CD8-positive, alpha-beta memory T cell (primary cell): Measurements from ENCODE around the gene CSPG5. TPM values are rescaled to one million over a fixed set of nuclear protein-coding genes. Genes with fewer than 3 reads are reported as not detected.

Source experiments
- CTCF ChIA-PET: fragments of 350-600 bp; sonication (Branson Sonifier 250); formaldehyde crosslinking; loops from one replicate; lab custom pipeline; 2021; ENCODE audit warnings: antibody characterized with exemption; lab: Charles Lee
- POLR2A ChIA-PET: fragments of 350-600 bp; sonication (Branson Sonifier 250); formaldehyde crosslinking; loops from one replicate; lab custom pipeline; 2021; ENCODE audit warnings: antibody characterized with exemption; lab: Charles Lee
- DNase-seq, 5 donors: peaks; one replicate each; pipeline versions ENCODE4 v3.0.0 to v3.0.0-alpha.2; 2020 to 2022; ENCODE audit warnings: mixed read lengths in 1 of 5
- H3K27ac ChIP-seq: one replicate; pipeline ENCODE4 v1.7.0; 2013; ENCODE audit warnings: low read depth, mild to moderate bottlenecking, low read length, moderate library complexity
- H3K27me3 ChIP-seq: 2 replicates; pipeline ENCODE4 v1.7.0; 2013; ENCODE audit warnings: low read length, mild to moderate bottlenecking; ENCODE audit not compliant: insufficient read depth, poor library complexity, severe bottlenecking
- H3K36me3 ChIP-seq: 2 replicates; pipeline ENCODE4 v1.7.0; 2013; ENCODE audit warnings: mild to moderate bottlenecking, low read length, moderate library complexity; ENCODE audit not compliant: insufficient read depth
- H3K4me1 ChIP-seq: 2 replicates; pipeline ENCODE4 v1.7.0; 2013; ENCODE audit warnings: mild to moderate bottlenecking, low read length, moderate library complexity; ENCODE audit not compliant: insufficient read depth
- H3K4me3 ChIP-seq: 2 replicates; pipeline ENCODE4 v1.7.0; 2013; ENCODE audit warnings: mild to moderate bottlenecking, low read length
- H3K9me3 ChIP-seq: 2 replicates; pipeline ENCODE4 v1.7.0; 2013; ENCODE audit warnings: mild to moderate bottlenecking, low read length
- H3K27ac Mint-ChIP-seq, 8 donors: one replicate each; pipeline ENCODE4 v1.8.0; 2020 to 2021; ENCODE audit warnings: mixed read lengths in 8 of 8, mild to moderate bottlenecking in 6 of 8, inconsistent platforms in 3 of 8, moderate library complexity in 3 of 8
- H3K27me3 Mint-ChIP-seq, 2 donors: one replicate each; pipeline ENCODE4 v1.8.0; 2020 to 2021; ENCODE audit warnings: mixed read lengths in 2 of 2, mild to moderate bottlenecking in 1 of 2, moderate library complexity in 1 of 2
- H3K36me3 Mint-ChIP-seq, 3 donors: one replicate each; pipeline ENCODE4 v1.8.0; 2020 to 2021; ENCODE audit warnings: mixed read lengths in 3 of 3, inconsistent platforms in 1 of 3, mild to moderate bottlenecking in 1 of 3
- H3K4me1 Mint-ChIP-seq, 3 donors: one replicate each; pipeline ENCODE4 v1.8.0; 2020 to 2021; ENCODE audit warnings: mixed read lengths in 3 of 3, inconsistent platforms in 1 of 3, mild to moderate bottlenecking in 1 of 3
- H3K4me3 Mint-ChIP-seq, 7 donors: one replicate each; pipeline ENCODE4 v1.8.0; 2020 to 2021; ENCODE audit warnings: mixed read lengths in 7 of 7, mild to moderate bottlenecking in 6 of 7, moderate library complexity in 4 of 7, inconsistent platforms in 2 of 7
- H3K9me3 Mint-ChIP-seq, 5 donors: one replicate each; pipeline ENCODE4 v1.8.0; 2020 to 2022; ENCODE audit warnings: mixed read lengths in 5 of 5, mild to moderate bottlenecking in 3 of 5, moderate library complexity in 2 of 5, inconsistent platforms in 1 of 5
- polyA plus RNA-seq: library from polyadenylated mRNA; unstranded; fragments of 300-500 nt; fragmentation: Illumina TruSeq; gene quantifications from one replicate; pipeline ENCODE4 v1.2.3, GENCODE V29; 2021
- total RNA-seq, 2 experiments: library from RNA; stranded (reverse); gene quantifications; one replicate each; pipeline ENCODE4 v1.2.3, GENCODE V29; 2021

CSPG5 gene
- total and polyA plus RNA-seq, 3 experiments from 2014 or later, result 0.50 to 0.53 TPM; not detected in 1

- no peaks in the 10 kb centered on the region for H3K4me1 Mint-ChIP-seq
- H3K9me3 ChIP-seq, result no peaks in the 10 kb centered on the region
- H3K36me3 Mint-ChIP-seq, result peaks cover 0 to 5% (median 0%) of the 10 kb centered on the region in 3 donors
- H3K36me3 ChIP-seq, result no peaks in the 10 kb centered on the region
- H3K4me3 ChIP-seq, result no peak overlapping the region
- no peak for DNase-seq
- ChIA-PET CTCF (interaction anchor here (1.4 kb wide), 1 partner anchor 261 kb away, joined by 4 read pairs; no protein-coding TSS in a partner anchor), POLR2A (no interaction called here)
- H3K27me3 Mint-ChIP-seq, result no peaks in the 10 kb centered on the region
- H3K27ac ChIP-seq, result no peak overlapping the region
- H3K4me3 Mint-ChIP-seq, result no peak overlapping the region
- H3K27me3 ChIP-seq, result no peaks in the 10 kb centered on the region
- H3K4me1 ChIP-seq, result no peaks in the 10 kb centered on the region
- H3K9me3 Mint-ChIP-seq, result peaks cover 5 to 8% (median 6%) of the 10 kb centered on the region in 5 donors
- H3K27ac Mint-ChIP-seq, result no peak overlapping the region
These were observed 50.5 kb downstream of the CSPG5 start for GRCh38 chr3:47527952-47528725.

GRCh38 chr3:47525617-47526016 is 53.0 kb downstream of the CSPG5 start:
- Histone ChIP-seq H3K27ac (no peak overlapping the region), H3K4me1 (peaks cover 5% of the 10 kb centered on the region), H3K4me3 (no peak overlapping the region), H3K27me3 (no peaks in the 10 kb centered on the region), H3K9me3 (no peaks in the 10 kb centered on the region), H3K36me3 (no peaks in the 10 kb centered on the region)
- DNase-seq, result no peak
- H3K4me1 Mint-ChIP-seq, result no peaks in the 10 kb centered on the region
- peaks cover 0 to 5% (median 0%) of the 10 kb centered on the region in 3 donors for H3K36me3 Mint-ChIP-seq
- no peak overlapping the region for H3K4me3 Mint-ChIP-seq
- H3K9me3 Mint-ChIP-seq, result peaks cover 5 to 7% (median 5%) of the 10 kb centered on the region in 5 donors
- H3K27me3 Mint-ChIP-seq, result no peaks in the 10 kb centered on the region
- peak overlapping the region in 1 of 8 donors; percentile 87 for H3K27ac Mint-ChIP-seq
- CTCF ChIA-PET, result no interaction called here
- POLR2A ChIA-PET, result no interaction called here

GRCh38 chr3:47523310-47524073 is 55.2 kb downstream of the CSPG5 start:
- H3K36me3 Mint-ChIP-seq, result peaks cover 0 to 5% (median 0%) of the 10 kb centered on the region in 3 donors
- H3K27me3 Mint-ChIP-seq, result no peaks in the 10 kb centered on the region
- no peak for DNase-seq
- Histone ChIP-seq H3K27ac (no peak overlapping the region), H3K9me3 (no peaks in the 10 kb centered on the region), H3K4me3 (no peak overlapping the region), H3K27me3 (no peaks in the 10 kb centered on the region), H3K36me3 (no peaks in the 10 kb centered on the region), H3K4me1 (peaks cover 5% of the 10 kb centered on the region)
- no peaks in the 10 kb centered on the region for H3K4me1 Mint-ChIP-seq
- H3K27ac Mint-ChIP-seq, result peak overlapping the region in 1 of 8 donors; percentile 89
- ChIA-PET POLR2A (interaction anchor here (2.0 kb wide), 1 partner anchor 266 kb away, joined by 5 read pairs; no protein-coding TSS in a partner anchor), CTCF (interaction anchor here (1.6 to 4.2 kb wide), 5 partner anchors 10 to 278 kb away, joined by 5 to 70 read pairs (median 13); partner anchors contain the start of genes DHX30, ELP6 and SCAP)
- no peak overlapping the region for H3K4me3 Mint-ChIP-seq
- peaks cover 5 to 7% (median 5%) of the 10 kb centered on the region in 5 donors for H3K9me3 Mint-ChIP-seq

GRCh38 chr3:47522082-47522987 is 56.3 kb downstream of the CSPG5 start:
- Histone ChIP-seq H3K4me1 (peaks cover 5% of the 10 kb centered on the region), H3K27ac (no peak overlapping the region), H3K4me3 (no peak overlapping the region), H3K36me3 (no peaks in the 10 kb centered on the region), H3K9me3 (no peaks in the 10 kb centered on the region), H3K27me3 (no peaks in the 10 kb centered on the region)
- peak overlapping the region in 3 of 8 donors; percentile 26 to 75 (median 73) for H3K27ac Mint-ChIP-seq
- ChIA-PET POLR2A (interaction anchor here (0.6 to 2.0 kb wide), 2 partner anchors 23 to 267 kb away, joined by 5 to 7 read pairs; no protein-coding TSS in a partner anchor), CTCF (interaction anchor here (0.7 to 4.2 kb wide), 13 partner anchors 9 to 301 kb away, joined by 3 to 70 read pairs (median 3); partner anchors contain the start of genes DHX30, ELP6 and SCAP)
- H3K36me3 Mint-ChIP-seq, result no peaks in the 10 kb centered on the region
- no peak overlapping the region for H3K4me3 Mint-ChIP-seq
- H3K27me3 Mint-ChIP-seq, result peaks cover 0 to 3% of the 10 kb centered on the region in 2 donors
- H3K4me1 Mint-ChIP-seq, result no peaks in the 10 kb centered on the region
- DNase-seq, result peak; percentile 55 to 77 (median 60)
- peaks cover 0 to 1% (median 0%) of the 10 kb centered on the region in 5 donors for H3K9me3 Mint-ChIP-seq

- Mint-ChIP-seq H3K27ac (no peak overlapping the region), H3K4me3 (no peak overlapping the region), H3K36me3 (no peaks in the 10 kb centered on the region), H3K4me1 (no peaks in the 10 kb centered on the region), H3K27me3 (peaks cover 0 to 3% of the 10 kb centered on the region in 2 donors), H3K9me3 (no peaks in the 10 kb centered on the region)
- H3K36me3 ChIP-seq, result no peaks in the 10 kb centered on the region
- H3K27ac ChIP-seq, result no peak overlapping the region
- H3K4me3 ChIP-seq, result no peak overlapping the region
- CTCF ChIA-PET, result interaction anchor here (1.0 to 4.2 kb wide), 4 partner anchors 99 to 469 kb away, joined by 3 to 70 read pairs (median 4); no protein-coding TSS in a partner anchor
- no peak for DNase-seq
- H3K27me3 ChIP-seq, result no peaks in the 10 kb centered on the region
- H3K4me1 ChIP-seq, result peaks cover 5% of the 10 kb centered on the region
- H3K9me3 ChIP-seq, result no peaks in the 10 kb centered on the region
- POLR2A ChIA-PET, result no interaction called here
These were observed 57.9 kb downstream of the CSPG5 start for GRCh38 chr3:47520756-47521155.

- Mint-ChIP-seq H3K4me3 (no peak overlapping the region), H3K27me3 (peaks cover 3% of the 10 kb centered on the region in 2 donors), H3K36me3 (peaks cover 0 to 6% (median 0%) of the 10 kb centered on the region in 3 donors), H3K4me1 (peaks cover 5 to 11% (median 8%) of the 10 kb centered on the region in 3 donors), H3K27ac (peak overlapping the region in 1 of 8 donors; percentile 43), H3K9me3 (peaks cover 0 to 2% (median 0%) of the 10 kb centered on the region in 5 donors)
- ChIA-PET CTCF (interaction anchor here (0.6 to 2.5 kb wide), 3 partner anchors 97 to 307 kb away, joined by 3 to 7 read pairs (median 3); no protein-coding TSS in a partner anchor), POLR2A (no interaction called here)
- peaks cover 5% of the 10 kb centered on the region for H3K4me1 ChIP-seq
- H3K27me3 ChIP-seq, result no peaks in the 10 kb centered on the region
- no peaks in the 10 kb centered on the region for H3K9me3 ChIP-seq
- DNase-seq, result no peak
- H3K27ac ChIP-seq, result no peak overlapping the region
- no peaks in the 10 kb centered on the region for H3K36me3 ChIP-seq
- H3K4me3 ChIP-seq, result no peak overlapping the region
These were observed 60.7 kb downstream of the CSPG5 start for GRCh38 chr3:47517937-47518336.

GRCh38 chr3:47515864-47516319 is 62.8 kb downstream of the CSPG5 start:
- no peak for DNase-seq
- Histone ChIP-seq H3K9me3 (no peaks in the 10 kb centered on the region), H3K4me1 (peaks cover 15% of the 10 kb centered on the region), H3K4me3 (no peak overlapping the region), H3K27ac (no peak overlapping the region), H3K36me3 (peaks cover 1% of the 10 kb centered on the region), H3K27me3 (no peaks in the 10 kb centered on the region)
- peak overlapping the region in 2 of 7 donors; percentile 68 to 70 for H3K4me3 Mint-ChIP-seq
- CTCF ChIA-PET, result interaction anchor here (1.5 to 2.5 kb wide), 2 partner anchors 265 to 273 kb away, joined by 3 to 7 read pairs; partner anchors contain the start of gene SMARCC1
- peak overlapping the region in 3 of 8 donors; percentile 42 to 95 (median 84) for H3K27ac Mint-ChIP-seq
- peaks cover 0 to 18% (median 0%) of the 10 kb centered on the region in 3 donors for H3K36me3 Mint-ChIP-seq
- H3K4me1 Mint-ChIP-seq, result peaks cover 23 to 28% (median 24%) of the 10 kb centered on the region in 3 donors
- POLR2A ChIA-PET, result interaction anchor here (0.7 kb wide), 1 partner anchor 286 kb away, joined by 3 read pairs; no protein-coding TSS in a partner anchor
- peaks cover 3% of the 10 kb centered on the region in 2 donors for H3K27me3 Mint-ChIP-seq
- peaks cover 0 to 2% (median 0%) of the 10 kb centered on the region in 5 donors for H3K9me3 Mint-ChIP-seq
